ENCODE measurements around the gene SLC25A30. TPM values are rescaled to one million over a fixed set of nuclear protein-coding genes. Genes with fewer than 3 reads are reported as not detected.

The SLC25A30 gene
- total RNA-seq, 1 donor from 2014 or later: 175 TPM

GRCh38 chr13:45410466-45410865, 7.7 kb downstream of the SLC25A30 start:
- H3K27ac ChIP-seq (replicated peaks): peak overlapping the region; percentile 81

DNA sequence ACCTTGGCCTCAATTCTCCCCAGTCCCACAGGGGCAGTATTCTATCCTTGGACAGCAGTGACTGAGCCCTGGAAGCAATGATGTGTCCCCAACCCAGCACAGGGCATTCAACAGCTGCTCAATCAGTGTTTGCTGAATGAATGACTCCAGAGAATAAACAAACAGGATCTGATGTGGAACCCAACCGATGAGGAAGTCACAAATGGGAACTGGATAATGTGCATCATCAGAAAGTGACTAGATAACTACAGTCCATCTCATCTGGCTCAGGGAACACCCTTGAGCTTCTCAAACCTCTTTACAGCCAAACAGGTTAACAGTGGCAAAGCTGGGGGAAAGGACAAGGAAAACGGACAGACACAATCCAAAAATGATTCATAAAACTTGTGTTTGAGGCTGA, 8.2 kb downstream of the SLC25A30 start:
- no peak overlapping the region for H3K4me3 ChIP-seq
- peaks cover 61% of the 10 kb centered on the region for H3K4me1 ChIP-seq
- TF ChIP-seq CTCF (IDR thresholded peaks at IDR 0.05; ENCODE audit: borderline replicate concordance): no peak
- intact Hi-C loops (cut with micrococcal nuclease): no loop called here
- no peaks in the 10 kb centered on the region for H3K27me3 ChIP-seq (ENCODE audit: low read depth)
- DNase-seq: no peak
- peak overlapping the region; percentile 81 for H3K27ac ChIP-seq (replicated peaks)
- peaks cover 67% of the 10 kb centered on the region for H3K36me3 ChIP-seq
- H3K9me3 ChIP-seq (replicated peaks): no peaks in the 10 kb centered on the region

More at GRCh38 chr13:45410466-45410865, 7.7 kb downstream of the SLC25A30 start:
- intact Hi-C loops (cut with micrococcal nuclease): no loop called here
- no peaks in the 10 kb centered on the region for H3K27me3 ChIP-seq (ENCODE audit: low read depth)
- DNase-seq: no peak
- H3K4me1 ChIP-seq: peaks cover 66% of the 10 kb centered on the region
- TF ChIP-seq CTCF (IDR thresholded peaks at IDR 0.05; ENCODE audit: borderline replicate concordance): no peak
- peaks cover 62% of the 10 kb centered on the region for H3K36me3 ChIP-seq
- H3K4me3 ChIP-seq: no peak overlapping the region
- H3K9me3 ChIP-seq (replicated peaks): no peaks in the 10 kb centered on the region

DNA sequence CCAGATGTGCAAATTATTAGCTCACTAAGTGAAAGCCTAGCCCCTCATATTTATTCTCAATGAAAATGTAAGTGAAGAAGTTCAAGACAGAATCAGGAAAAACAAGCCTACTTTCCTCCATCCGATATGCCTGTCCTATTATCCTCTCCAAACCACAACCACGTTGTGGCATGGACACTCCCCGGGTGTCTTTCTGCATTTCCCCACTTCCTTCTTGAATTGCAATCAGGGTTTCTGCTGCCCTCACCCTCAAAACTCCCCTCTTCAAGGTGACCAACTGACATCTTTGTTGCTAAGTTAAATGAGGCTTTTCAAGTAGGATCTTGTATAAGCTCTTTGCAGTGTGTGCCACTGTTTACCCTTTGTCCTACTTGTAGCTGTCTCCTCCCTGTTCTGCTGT, 11.8 kb downstream of the SLC25A30 start:
- H3K36me3 ChIP-seq: peaks cover 95% of the 10 kb centered on the region
- peaks cover 38% of the 10 kb centered on the region for H3K4me1 ChIP-seq
- H3K27me3 ChIP-seq (ENCODE audit: low read depth): no peaks in the 10 kb centered on the region
- DNase-seq: no peak
- H3K4me3 ChIP-seq: no peak overlapping the region
- H3K9me3 ChIP-seq (replicated peaks): no peaks in the 10 kb centered on the region
- intact Hi-C loops (cut with micrococcal nuclease): no loop called here
- no peak for TF ChIP-seq CTCF (IDR thresholded peaks at IDR 0.05; ENCODE audit: borderline replicate concordance)
- peak overlapping the region; percentile 38 for H3K27ac ChIP-seq (replicated peaks)

DNA sequence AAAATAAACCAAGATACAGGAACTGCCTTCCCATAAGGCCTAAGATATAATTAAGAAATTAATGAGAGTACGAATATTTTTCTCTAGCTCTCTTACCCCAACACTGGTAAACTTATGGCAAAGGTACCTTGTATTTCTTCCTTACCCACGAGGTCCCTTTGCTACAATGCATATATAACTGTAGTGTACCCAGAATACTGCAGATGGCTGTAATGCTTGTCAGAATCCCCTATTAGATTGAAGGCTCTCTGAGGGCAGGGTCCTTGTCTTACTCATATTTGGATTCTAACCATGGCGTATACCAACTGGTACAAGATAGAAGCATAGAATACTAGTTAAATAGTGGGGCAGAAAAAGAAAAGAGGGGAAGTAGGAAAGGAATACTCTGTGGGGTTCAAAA, 15.1 kb downstream of the SLC25A30 start:
- no peak for TF ChIP-seq CTCF (IDR thresholded peaks at IDR 0.05; ENCODE audit: borderline replicate concordance)
- intact Hi-C loops (cut with micrococcal nuclease): no loop called here
- H3K36me3 ChIP-seq: peaks cover 89% of the 10 kb centered on the region

GRCh38 chr13:45402641-45403040, 15.5 kb downstream of the SLC25A30 start:
- no peak for DNase-seq
- TF ChIP-seq CTCF (IDR thresholded peaks at IDR 0.05; ENCODE audit: borderline replicate concordance): no peak
- Histone ChIP-seq H3K4me3 (peak overlapping the region; percentile 43), H3K36me3 (peaks cover 89% of the 10 kb centered on the region), H3K27me3 (ENCODE audit: low read depth) (no peaks in the 10 kb centered on the region), H3K9me3 (replicated peaks) (no peaks in the 10 kb centered on the region), H3K4me1 (peaks cover 30% of the 10 kb centered on the region), H3K27ac (replicated peaks) (peak overlapping the region; percentile 83)
- intact Hi-C loops (cut with micrococcal nuclease): no loop called here

More for the DNA sequence above, 15.1 kb downstream of the SLC25A30 start:
- Histone ChIP-seq H3K4me3 (peak overlapping the region; percentile 43), H3K27me3 (ENCODE audit: low read depth) (no peaks in the 10 kb centered on the region), H3K4me1 (peaks cover 30% of the 10 kb centered on the region), H3K27ac (replicated peaks) (peak overlapping the region; percentile 83), H3K9me3 (replicated peaks) (no peaks in the 10 kb centered on the region)
- no peak for DNase-seq
